Right lobe of liver (tissue), 6 donors: ENCODE results near the gene RADIL. TPM values are rescaled to one million over a fixed set of nuclear protein-coding genes. Genes with fewer than 3 reads are reported as not detected.

Experiments used
- ATAC-seq, 4 donors: fragments of 200-7000 bp; cut with Tn5 transposase; one replicate each; pipeline ENCODE4 v1.9.1; 2020; ENCODE audit warnings: mild to moderate bottlenecking in 4 of 4, moderate library complexity in 4 of 4
- DNase-seq, 3 donors: peaks; one replicate each; pipeline ENCODE4 v3.0.0-alpha.2; 2020
- H3K27ac ChIP-seq, 3 donors: fragments of 200-600 bp; one replicate each; pipeline ENCODE4 v1.8.0; 2022
- H3K27me3 ChIP-seq, 2 donors: fragments of 200-600 bp; one replicate each; pipeline ENCODE4 v1.8.0; 2022
- H3K36me3 ChIP-seq, 4 donors: fragments of 200-600 bp; sonication (generic) in 1 of 4; one replicate each; pipeline versions ENCODE4 v1.5.1 to v1.8.0; 2017 to 2022; ENCODE audit warnings: control low read depth in 1 of 4
- H3K4me1 ChIP-seq, 4 donors: fragments of 200-600 bp; sonication (generic) in 1 of 4; one replicate each; pipeline versions ENCODE4 v1.5.1 to v1.8.0; 2017 to 2022; ENCODE audit warnings: control low read depth in 1 of 4
- H3K4me3 ChIP-seq, 3 donors: fragments of 200-600 bp; one replicate each; pipeline ENCODE4 v1.8.0; 2022
- H3K9me3 ChIP-seq, 4 donors: fragments of 200-600 bp; sonication (generic) in 1 of 4; one replicate each; pipeline versions ENCODE4 v1.5.1 to v1.8.0; 2017 to 2022; ENCODE audit warnings: control low read depth in 1 of 4
- CTCF ChIP-seq, 4 donors: fragments of 200-600 bp in 3 of 4; fragments of 450-650 bp in 1 of 4; IDR thresholded peaks; one replicate each; pipeline versions ENCODE4 v1.5.1 to v1.8.0; 2016 to 2022; ENCODE audit warnings: antibody characterized with exemption in 4 of 4, mild to moderate bottlenecking in 2 of 4
- POLR2A ChIP-seq: fragments of 450-650 bp; IDR thresholded peaks from one replicate; pipeline ENCODE4 v1.6.1; 2017; ENCODE audit warnings: antibody characterized with exemption, mild to moderate bottlenecking
- WGBS: methylation state at CpG from one replicate; pipeline ENCODE4 v1.1.6; 2018; ENCODE audit warnings: low coverage, low lambda C conversion rate; ENCODE audit not compliant: insufficient coverage; ENCODE audit errors: missing lambda C conversion rate; 5-methylcytosine and 5-hydroxymethylcytosine counted together
- intact Hi-C, 2 donors: fragments of 100-400 bp; cut with DNase I; formaldehyde crosslinking; loops; one replicate each; pipeline versions ENCODE4 v1.11.2 to v1.14.1; 2022
- total RNA-seq, 6 experiments: library from RNA; depleted of rRNA in 2 of 6; stranded (reverse); fragments of >200 nt in 2 of 6; fragmentation: NEBNext Ultra II Directional in 3 of 6; extraction: Animal tissue kit (Norgen Biotek cat#: 25700) in 3 of 6; gene quantifications; one replicate each; pipeline versions ENCODE4 v1.1.0 to v1.2.4, GENCODE V29; 2016 to 2023
- donor health status: DM: no; HTN: yes; CAD: no.
- donor health status: DM: no; HTN: no; CAD: no.
- donor health status: DM: no; HTN: no; CAD: no.
- donor health status: DM: no; HTN: yes; CAD: no.
- donor health status: DM: no; HTN: yes; CAD: no.

Gene RADIL
- total RNA-seq, 6 experiments from 2014 or later, result 0.20 to 1.6 (median 0.34) TPM; not detected in 2

- no peak for ATAC-seq
- H3K4me3 ChIP-seq, result no peak overlapping the region
- no peak overlapping the region for H3K27ac ChIP-seq
- no peaks in the 10 kb centered on the region for H3K27me3 ChIP-seq
- intact Hi-C loops, result no loop called here
- no peaks in the 10 kb centered on the region for H3K4me1 ChIP-seq
- no peak for TF ChIP-seq CTCF (IDR thresholded peaks at IDR 0.05)
- WGBS, result 18% methylated on average over 11 of the region's 18 CpGs
- H3K9me3 ChIP-seq, result no peaks in the 10 kb centered on the region
- H3K36me3 ChIP-seq, result no peaks in the 10 kb centered on the region
- DNase-seq, result no peak
These were observed 37.8 kb downstream of the RADIL start for GRCh38 chr7:4845740-4846142.

GRCh38 chr7:4842319-4843064, 41.0 kb downstream of the RADIL start:
- no peak overlapping the region for H3K4me3 ChIP-seq
- H3K4me1 ChIP-seq, result no peaks in the 10 kb centered on the region
- no peak overlapping the region for H3K27ac ChIP-seq
- H3K27me3 ChIP-seq, result no peaks in the 10 kb centered on the region
- ATAC-seq (peak in 1 of 4 donors; percentile 35), DNase-seq (no peak)
- intact Hi-C loops, result no loop called here
- no peak for TF ChIP-seq CTCF (IDR thresholded peaks at IDR 0.05)
- no peak for TF ChIP-seq POLR2A
- H3K36me3 ChIP-seq, result no peaks in the 10 kb centered on the region
- WGBS, result 32% methylated on average over 12 of the region's 22 CpGs
- H3K9me3 ChIP-seq, result no peaks in the 10 kb centered on the region

- Histone ChIP-seq H3K4me1 (no peaks in the 10 kb centered on the region), H3K36me3 (no peaks in the 10 kb centered on the region), H3K27me3 (no peaks in the 10 kb centered on the region), H3K9me3 (no peaks in the 10 kb centered on the region), H3K4me3 (no peak overlapping the region), H3K27ac (no peak overlapping the region)
- no peak for ATAC-seq
- TF ChIP-seq POLR2A (no peak), CTCF (IDR thresholded peaks at IDR 0.05) (no peak)
- intact Hi-C loops, result no loop called here
- DNase-seq, result no peak
- 84% methylated on average over 13 of the region's 13 CpGs for WGBS
These were observed 41.7 kb downstream of the RADIL start for GRCh38 chr7:4841836-4842235.

GRCh38 chr7:4841007-4841784, 42.3 kb downstream of the RADIL start:
- intact Hi-C loops, result no loop called here
- TF ChIP-seq POLR2A, result no peak
- no peak for TF ChIP-seq CTCF (IDR thresholded peaks at IDR 0.05)
- Histone ChIP-seq H3K9me3 (no peaks in the 10 kb centered on the region), H3K4me1 (no peaks in the 10 kb centered on the region), H3K27me3 (no peaks in the 10 kb centered on the region), H3K4me3 (no peak overlapping the region), H3K27ac (no peak overlapping the region), H3K36me3 (no peaks in the 10 kb centered on the region)
- DNase-seq, result no peak
- ATAC-seq, result no peak
- WGBS, result 84% methylated on average over 4 of the region's 17 CpGs
